ENCODE measurements around the gene SHROOM4. TPM values are rescaled to one million over a fixed set of nuclear protein-coding genes. Genes with fewer than 3 reads are reported as not detected.

The SHROOM4 gene, protein sequence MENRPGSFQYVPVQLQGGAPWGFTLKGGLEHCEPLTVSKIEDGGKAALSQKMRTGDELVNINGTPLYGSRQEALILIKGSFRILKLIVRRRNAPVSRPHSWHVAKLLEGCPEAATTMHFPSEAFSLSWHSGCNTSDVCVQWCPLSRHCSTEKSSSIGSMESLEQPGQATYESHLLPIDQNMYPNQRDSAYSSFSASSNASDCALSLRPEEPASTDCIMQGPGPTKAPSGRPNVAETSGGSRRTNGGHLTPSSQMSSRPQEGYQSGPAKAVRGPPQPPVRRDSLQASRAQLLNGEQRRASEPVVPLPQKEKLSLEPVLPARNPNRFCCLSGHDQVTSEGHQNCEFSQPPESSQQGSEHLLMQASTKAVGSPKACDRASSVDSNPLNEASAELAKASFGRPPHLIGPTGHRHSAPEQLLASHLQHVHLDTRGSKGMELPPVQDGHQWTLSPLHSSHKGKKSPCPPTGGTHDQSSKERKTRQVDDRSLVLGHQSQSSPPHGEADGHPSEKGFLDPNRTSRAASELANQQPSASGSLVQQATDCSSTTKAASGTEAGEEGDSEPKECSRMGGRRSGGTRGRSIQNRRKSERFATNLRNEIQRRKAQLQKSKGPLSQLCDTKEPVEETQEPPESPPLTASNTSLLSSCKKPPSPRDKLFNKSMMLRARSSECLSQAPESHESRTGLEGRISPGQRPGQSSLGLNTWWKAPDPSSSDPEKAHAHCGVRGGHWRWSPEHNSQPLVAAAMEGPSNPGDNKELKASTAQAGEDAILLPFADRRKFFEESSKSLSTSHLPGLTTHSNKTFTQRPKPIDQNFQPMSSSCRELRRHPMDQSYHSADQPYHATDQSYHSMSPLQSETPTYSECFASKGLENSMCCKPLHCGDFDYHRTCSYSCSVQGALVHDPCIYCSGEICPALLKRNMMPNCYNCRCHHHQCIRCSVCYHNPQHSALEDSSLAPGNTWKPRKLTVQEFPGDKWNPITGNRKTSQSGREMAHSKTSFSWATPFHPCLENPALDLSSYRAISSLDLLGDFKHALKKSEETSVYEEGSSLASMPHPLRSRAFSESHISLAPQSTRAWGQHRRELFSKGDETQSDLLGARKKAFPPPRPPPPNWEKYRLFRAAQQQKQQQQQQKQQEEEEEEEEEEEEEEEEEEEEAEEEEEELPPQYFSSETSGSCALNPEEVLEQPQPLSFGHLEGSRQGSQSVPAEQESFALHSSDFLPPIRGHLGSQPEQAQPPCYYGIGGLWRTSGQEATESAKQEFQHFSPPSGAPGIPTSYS (N-terminal part only)
- total RNA-seq (not detected in 2 replicates), polyA plus RNA-seq (not detected in 2 replicates), polyA minus RNA-seq (0.07 and 0.09 TPM in 2 replicates)
- 0.26 TPM for total RNA-seq (2013)

GRCh38 chrX:50813843-50814661, at the start of gene SHROOM4:
Gene SHROOM4, minus strand, starts transcription at chrX:50814194. Its CDS starts 176 bp downstream, at chrX:50814018.
- Histone ChIP-seq H3K4me3 (ENCODE audit: control extremely low read depth in 1 of 5, extremely low read depth in 1 of 5, insufficient read depth in 1 of 5, low read depth in 2 of 5, low read length in 4 of 5) (no peak within 1 kb of the TSS), H3K4me1 (ENCODE audit: control insufficient read depth in 2 of 2, insufficient read depth in 2 of 2, low read length in 2 of 2) (peaks cover 0 to 6% of the 10 kb centered on the region in 2 donors), H3K27ac (ENCODE audit: low read length in 2 of 2) (no peak within 1 kb of the TSS), H3K4me2 (replicated peaks; ENCODE audit: low read depth, low read length, poor library complexity, severe bottlenecking) (peak within 1 kb of the TSS; percentile 25), H3K9ac (ENCODE audit: low read length) (no peak within 1 kb of the TSS), H2AFZ (ENCODE audit: insufficient read depth, low read depth, low read length, poor library complexity, severe bottlenecking) (peak within 1 kb of the TSS; percentile 16), H3K36me3 (replicated peaks in 1 of 2; ENCODE audit: control extremely low read depth in 1 of 2, control insufficient read depth in 1 of 2, extremely low read depth in 1 of 2, insufficient read depth in 2 of 2, low read length in 1 of 2) (no peaks in the 10 kb centered on the region), H3K79me2 (ENCODE audit: control insufficient read depth, insufficient read depth, low read length) (no peaks in the 10 kb centered on the region), H3K9me3 (ENCODE audit: control extremely low read depth in 1 of 3, control insufficient read depth in 2 of 3, insufficient read depth in 1 of 3, low read length in 2 of 3) (no peaks in the 10 kb centered on the region), H3K27me3 (replicated peaks in 1 of 4; ENCODE audit: control extremely low read depth in 1 of 4, control insufficient read depth in 3 of 4, insufficient read depth in 4 of 4, low read length in 3 of 4) (peaks cover 0 to 7% (median 3%) of the 10 kb centered on the region in 4 experiments), H4K20me1 (ENCODE audit: control insufficient read depth, insufficient read depth, low read length, poor library complexity, severe bottlenecking) (no peaks in the 10 kb centered on the region)
- WGBS (ENCODE audit: insufficient coverage), result 6% methylated on average over 23 of the region's 47 CpGs
- H3K27ac Mint-ChIP-seq, result no peak within 1 kb of the TSS
- DNase-seq, result no peak
- peaks cover 5% of the 10 kb centered on the region for H3K4me1 Mint-ChIP-seq
- H3K4me3 Mint-ChIP-seq, result no peak within 1 kb of the TSS
- H3K27me3 Mint-ChIP-seq, result peaks cover 30% of the 10 kb centered on the region
- no peak for ATAC-seq (ENCODE audit: low read depth)
- ChIA-PET CTCF (no interaction called here), POLR2A (no interaction called here)
- TF ChIP-seq EZH2 (IDR thresholded peaks at IDR 0.05; ENCODE audit: borderline replicate concordance, insufficient read depth, low read depth, low read length, poor library complexity, severe bottlenecking), result no peak
- TF ChIP-seq, protein P1, sequence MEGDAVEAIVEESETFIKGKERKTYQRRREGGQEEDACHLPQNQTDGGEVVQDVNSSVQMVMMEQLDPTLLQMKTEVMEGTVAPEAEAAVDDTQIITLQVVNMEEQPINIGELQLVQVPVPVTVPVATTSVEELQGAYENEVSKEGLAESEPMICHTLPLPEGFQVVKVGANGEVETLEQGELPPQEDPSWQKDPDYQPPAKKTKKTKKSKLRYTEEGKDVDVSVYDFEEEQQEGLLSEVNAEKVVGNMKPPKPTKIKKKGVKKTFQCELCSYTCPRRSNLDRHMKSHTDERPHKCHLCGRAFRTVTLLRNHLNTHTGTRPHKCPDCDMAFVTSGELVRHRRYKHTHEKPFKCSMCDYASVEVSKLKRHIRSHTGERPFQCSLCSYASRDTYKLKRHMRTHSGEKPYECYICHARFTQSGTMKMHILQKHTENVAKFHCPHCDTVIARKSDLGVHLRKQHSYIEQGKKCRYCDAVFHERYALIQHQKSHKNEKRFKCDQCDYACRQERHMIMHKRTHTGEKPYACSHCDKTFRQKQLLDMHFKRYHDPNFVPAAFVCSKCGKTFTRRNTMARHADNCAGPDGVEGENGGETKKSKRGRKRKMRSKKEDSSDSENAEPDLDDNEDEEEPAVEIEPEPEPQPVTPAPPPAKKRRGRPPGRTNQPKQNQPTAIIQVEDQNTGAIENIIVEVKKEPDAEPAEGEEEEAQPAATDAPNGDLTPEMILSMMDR (IDR thresholded peaks at IDR 0.05), result no peak
- intact Hi-C loops (cut with micrococcal nuclease), result no loop called here
- no peaks in the 10 kb centered on the region for H3K9me3 Mint-ChIP-seq (ENCODE audit: insufficient read depth)
